Effector memory CD8-positive, alpha-beta T cell (primary cell): Measurements from ENCODE around the gene TBC1D22A.

Experiments
- ATAC-seq: fragments of 150-1000 bp; cut with Tn5 transposase; replicated peaks from 2 replicates; pipeline ENCODE4 v1.10.0; 2021; ENCODE audit warnings: mild to moderate bottlenecking, moderate library complexity
- DNase-seq, 3 experiments: peaks; one replicate each; pipeline ENCODE4 v3.0.0; 2021
- H3K27ac Mint-ChIP-seq, 2 donors: one replicate each; pipeline ENCODE4 v1.8.0; 2022; ENCODE audit warnings: mild to moderate bottlenecking in 2 of 2, mixed read lengths in 2 of 2, moderate library complexity in 2 of 2
- H3K27me3 Mint-ChIP-seq, 2 donors: one replicate each; pipeline ENCODE4 v1.8.0; 2022; ENCODE audit warnings: mixed read lengths in 2 of 2
- H3K36me3 Mint-ChIP-seq: one replicate; pipeline ENCODE4 v1.8.0; 2022; ENCODE audit warnings: mild to moderate bottlenecking, moderate library complexity, mixed read lengths; ENCODE audit not compliant: insufficient read depth
- H3K4me1 Mint-ChIP-seq, 2 donors: one replicate each; pipeline ENCODE4 v1.8.0; 2022; ENCODE audit warnings: low read depth in 2 of 2, mixed read lengths in 2 of 2
- H3K4me3 Mint-ChIP-seq, 2 donors: one replicate each; pipeline ENCODE4 v1.8.0; 2022; ENCODE audit warnings: mild to moderate bottlenecking in 2 of 2, mixed read lengths in 2 of 2, moderate library complexity in 2 of 2
- H3K9me3 Mint-ChIP-seq, 2 donors: one replicate each; pipeline ENCODE4 v1.8.0; 2022; ENCODE audit warnings: mixed read lengths in 2 of 2

Gene TBC1D22A

DNA sequence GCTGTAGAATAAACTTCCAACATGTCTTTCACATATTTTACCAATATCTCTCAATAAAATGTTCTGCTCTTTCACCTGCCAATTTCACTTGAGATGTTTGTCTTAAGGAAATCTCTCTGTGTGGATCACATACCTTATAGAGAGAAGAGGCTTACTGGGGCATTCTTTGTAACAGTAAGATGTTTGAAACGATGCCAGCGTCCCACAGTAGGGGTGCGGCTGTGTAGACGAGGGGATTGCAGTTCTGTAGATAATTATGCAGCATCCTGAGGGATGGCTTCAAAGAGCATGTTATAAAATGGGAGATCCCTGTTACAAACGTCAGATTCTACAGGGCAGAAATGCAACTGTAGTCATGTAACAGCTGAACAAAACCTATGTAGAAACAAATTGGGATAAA is 200.0 kb downstream of the TBC1D22A start:
- Mint-ChIP-seq H3K4me3 (no peak overlapping the region), H3K27me3 (no peaks in the 10 kb centered on the region), H3K4me1 (peaks cover 26 to 38% of the 10 kb centered on the region in 2 donors), H3K27ac (no peak overlapping the region), H3K36me3 (peaks cover 12% of the 10 kb centered on the region), H3K9me3 (no peaks in the 10 kb centered on the region)
- DNase-seq = no peak
- ATAC-seq = no peak

DNA sequence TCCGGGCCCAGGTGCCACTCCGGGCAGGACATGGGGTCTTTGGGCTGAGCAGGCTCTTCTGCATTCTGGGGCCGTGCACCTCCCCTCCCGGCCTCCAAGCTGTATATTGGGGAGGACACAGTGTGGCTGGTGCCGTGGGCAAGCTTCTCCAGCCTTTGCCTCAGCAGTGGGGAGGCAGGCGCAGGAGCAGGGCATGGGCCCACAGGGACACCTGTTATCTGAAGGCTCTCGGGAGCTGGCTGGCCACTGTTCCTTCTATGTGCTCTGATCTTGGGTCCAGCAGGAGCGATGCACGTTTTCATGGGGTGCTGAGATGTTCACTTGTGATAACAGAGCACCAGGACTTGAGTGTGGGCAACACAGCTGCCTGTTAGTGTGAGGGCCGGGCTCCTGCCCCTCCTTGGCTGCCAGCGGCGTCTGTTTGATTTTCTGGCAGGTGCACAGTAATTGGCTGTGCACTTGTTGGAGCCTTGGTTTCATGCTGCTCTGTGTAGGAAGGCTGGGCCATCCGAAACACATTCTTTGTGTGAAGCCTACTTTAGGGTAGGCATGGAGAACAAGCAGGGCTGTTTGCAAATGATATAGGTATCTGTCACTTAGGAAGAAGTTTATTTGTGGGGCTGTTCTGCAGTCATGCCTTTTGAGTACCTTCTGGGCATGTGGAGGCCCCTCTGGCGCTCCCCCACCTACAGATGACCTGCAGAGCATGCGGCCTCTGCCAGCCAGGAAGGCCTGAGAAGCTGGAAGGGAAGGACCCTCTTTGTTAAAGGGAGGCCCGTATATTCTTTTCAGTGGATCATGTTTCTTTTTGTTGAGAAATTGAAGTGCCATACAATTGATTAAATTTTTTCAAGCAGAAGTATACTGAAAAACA is 201.5 kb downstream of the TBC1D22A start:
- Mint-ChIP-seq H3K4me3 (no peak overlapping the region), H3K4me1 (peaks cover 35 to 41% of the 10 kb centered on the region in 2 donors), H3K36me3 (peaks cover 12% of the 10 kb centered on the region), H3K9me3 (no peaks in the 10 kb centered on the region), H3K27me3 (no peaks in the 10 kb centered on the region), H3K27ac (peak overlapping the region; percentile 49 to 62)
- ATAC-seq = no peak
- no peak for DNase-seq

DNA sequence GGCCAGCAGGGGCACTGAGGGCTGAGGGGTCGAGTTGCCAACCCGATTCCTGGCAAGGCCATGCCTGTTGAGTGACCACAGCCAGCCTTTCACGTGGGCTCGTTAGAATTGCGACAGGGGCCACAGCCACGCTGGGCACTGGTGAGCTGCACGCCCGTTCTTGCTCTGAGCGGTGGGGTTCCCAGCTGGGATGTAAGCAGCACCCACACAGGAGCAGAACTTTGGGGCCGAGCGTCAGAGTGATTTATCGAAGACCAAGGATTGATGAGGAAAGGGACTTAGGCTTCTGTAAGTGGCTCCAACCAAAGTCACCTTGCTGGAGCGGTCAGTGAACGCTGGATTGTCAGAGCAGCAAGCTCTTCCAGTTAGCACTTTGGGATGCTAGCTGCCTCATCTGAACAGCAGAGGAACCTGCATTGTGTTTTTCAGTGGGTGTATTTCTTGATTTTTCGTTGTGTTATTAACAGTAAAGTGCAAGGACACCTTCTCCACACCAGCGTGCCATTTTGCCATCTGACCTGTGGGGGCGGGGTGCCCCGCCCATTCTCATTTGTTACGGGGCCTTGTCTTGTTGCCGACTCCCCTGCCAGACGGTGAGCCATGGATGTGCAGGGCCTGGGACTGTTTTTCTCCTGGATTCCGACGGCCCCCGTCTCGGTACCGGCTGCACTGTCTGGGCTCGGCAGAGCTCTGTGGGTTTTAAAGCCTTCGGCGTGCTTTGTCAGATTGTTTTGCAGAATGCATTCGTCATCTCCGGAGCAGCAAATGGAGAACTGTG is 202.5 kb downstream of the TBC1D22A start:
- Mint-ChIP-seq H3K4me1 (peaks cover 39 to 48% of the 10 kb centered on the region in 2 donors), H3K36me3 (peaks cover 12% of the 10 kb centered on the region), H3K27me3 (no peaks in the 10 kb centered on the region), H3K4me3 (no peak overlapping the region), H3K9me3 (no peaks in the 10 kb centered on the region), H3K27ac (peak overlapping the region in 1 of 2 donors; percentile 49)
- DNase-seq = no peak
- no peak for ATAC-seq

DNA sequence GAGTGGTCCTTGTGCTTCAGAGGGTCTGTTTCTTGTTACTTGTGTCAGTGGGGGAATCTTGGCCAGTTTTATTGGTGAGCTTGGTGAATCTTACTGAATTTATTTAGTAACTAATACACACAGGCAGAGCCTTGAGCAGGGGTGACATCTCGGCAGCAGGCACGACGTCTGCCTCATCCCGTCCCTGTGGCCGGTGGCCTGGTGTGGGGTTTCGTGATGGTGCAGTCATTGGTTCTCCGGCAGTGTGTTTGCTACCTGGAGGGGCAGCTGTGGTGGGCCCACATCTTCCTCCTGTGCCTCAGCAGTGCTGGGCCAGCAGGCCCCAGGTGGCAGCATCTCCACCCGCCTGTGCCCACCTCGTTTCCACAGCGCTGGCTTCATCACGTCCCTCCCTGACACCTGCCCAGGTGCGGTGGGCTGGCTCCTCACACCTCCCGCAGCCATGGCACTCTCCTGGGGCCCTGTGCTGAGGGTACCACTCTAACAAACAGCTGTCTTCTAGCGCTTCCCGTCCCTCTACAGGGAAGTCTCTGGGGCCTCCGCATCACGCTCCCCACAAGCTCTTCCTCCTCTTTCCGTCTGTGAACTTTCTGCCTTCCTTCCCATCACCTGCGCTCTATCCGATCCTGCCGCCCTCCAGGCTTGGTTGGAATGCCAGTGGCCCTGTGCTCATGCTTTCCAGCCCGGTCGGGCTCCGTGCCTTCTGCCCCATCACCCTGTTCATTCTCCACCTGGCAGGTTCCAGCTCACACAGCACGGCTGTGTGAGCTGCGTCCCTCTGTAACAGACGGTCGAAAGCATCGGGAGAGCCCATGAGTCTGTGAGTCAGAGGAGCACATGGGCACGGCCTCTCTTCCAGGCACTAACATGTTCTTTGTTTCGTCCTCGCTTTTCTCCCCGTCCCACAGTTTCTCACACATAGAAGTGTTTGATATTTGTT is 203.4 kb downstream of the TBC1D22A start:
- no peaks in the 10 kb centered on the region for H3K27me3 Mint-ChIP-seq
- H3K9me3 Mint-ChIP-seq = no peaks in the 10 kb centered on the region
- peaks cover 12% of the 10 kb centered on the region for H3K36me3 Mint-ChIP-seq
- H3K4me3 Mint-ChIP-seq = no peak overlapping the region
- no peak for ATAC-seq
- H3K27ac Mint-ChIP-seq = peak overlapping the region in 1 of 2 donors; percentile 68
- no peak for DNase-seq
- H3K4me1 Mint-ChIP-seq = peaks cover 44 to 54% of the 10 kb centered on the region in 2 donors

- peaks cover 43 to 54% of the 10 kb centered on the region in 2 donors for H3K4me1 Mint-ChIP-seq
- peak overlapping the region in 1 of 2 donors; percentile 68 for H3K27ac Mint-ChIP-seq
- H3K4me3 Mint-ChIP-seq = no peak overlapping the region
- no peaks in the 10 kb centered on the region for H3K9me3 Mint-ChIP-seq
- ATAC-seq (no peak), DNase-seq (no peak)
- no peaks in the 10 kb centered on the region for H3K27me3 Mint-ChIP-seq
- peaks cover 11% of the 10 kb centered on the region for H3K36me3 Mint-ChIP-seq
These were observed 204.0 kb downstream of the TBC1D22A start for GRCh38 chr22:46966495-46966845.

DNA sequence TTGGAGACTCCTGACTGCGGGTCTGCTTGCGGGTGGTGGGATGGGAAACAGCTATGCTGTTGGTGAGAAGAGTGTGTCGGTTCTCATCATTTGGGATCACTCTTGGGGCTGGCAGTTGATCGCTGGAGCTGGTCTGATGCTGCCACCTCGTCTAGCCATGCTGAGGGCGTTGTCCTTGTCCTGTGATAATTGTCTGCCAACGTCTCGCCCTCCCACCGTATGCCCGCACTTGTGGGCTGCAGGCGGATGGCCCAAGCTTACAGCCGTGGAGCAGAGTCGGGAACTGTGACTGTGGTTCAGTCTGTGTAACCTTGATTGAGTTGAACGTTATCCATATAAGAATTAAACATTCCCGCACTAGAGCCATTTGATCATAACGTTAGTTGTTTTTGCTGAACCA is 204.4 kb downstream of the TBC1D22A start:
- peaks cover 39 to 53% of the 10 kb centered on the region in 2 donors for H3K4me1 Mint-ChIP-seq
- ATAC-seq (no peak), DNase-seq (no peak)
- H3K36me3 Mint-ChIP-seq = peaks cover 9% of the 10 kb centered on the region
- no peak overlapping the region for H3K4me3 Mint-ChIP-seq
- H3K9me3 Mint-ChIP-seq = no peaks in the 10 kb centered on the region
- no peaks in the 10 kb centered on the region for H3K27me3 Mint-ChIP-seq
- H3K27ac Mint-ChIP-seq = no peak overlapping the region

DNA sequence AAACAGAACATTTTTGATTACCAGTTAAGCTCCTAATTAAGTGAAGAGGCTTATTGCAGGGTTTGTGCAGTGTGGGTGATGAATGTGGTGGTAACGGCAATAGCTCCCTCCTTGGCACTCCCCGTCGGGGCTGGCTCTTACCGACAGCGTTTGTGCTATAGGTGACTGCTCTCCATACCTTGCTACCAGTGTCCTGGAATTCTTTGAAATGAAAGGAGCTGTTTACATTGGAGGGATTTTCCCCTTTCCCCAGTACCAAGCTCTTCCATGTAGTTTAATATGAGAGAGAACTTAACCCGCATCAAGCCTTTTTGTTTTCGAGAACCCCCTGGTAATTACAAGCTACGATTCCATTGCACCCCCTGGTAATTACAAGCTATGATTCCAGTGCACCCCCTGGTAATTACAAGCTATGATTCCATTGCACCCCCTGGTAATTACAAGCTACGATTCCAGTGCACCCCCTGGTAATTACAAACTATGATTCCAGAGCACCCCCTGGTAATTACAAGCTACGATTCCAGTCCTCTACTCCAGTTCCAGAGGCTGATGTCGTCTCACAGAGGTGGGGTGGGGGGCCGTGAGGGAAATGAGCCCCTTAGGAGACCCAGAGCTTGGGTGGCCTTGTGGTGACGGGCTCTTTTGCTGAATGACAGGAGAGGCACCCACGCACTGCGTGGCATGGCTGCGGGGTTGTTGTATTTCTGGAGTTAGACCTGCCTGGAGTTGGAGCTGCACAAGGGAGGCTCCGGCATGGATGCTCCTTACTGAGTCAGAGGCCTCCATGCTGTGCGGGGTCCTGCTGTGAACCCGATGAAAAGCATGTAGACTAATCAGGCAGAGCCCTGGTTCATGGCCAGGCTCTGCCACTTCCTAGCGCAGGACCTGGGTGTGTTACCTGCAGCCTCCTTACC is 205.3 kb downstream of the TBC1D22A start:
- Mint-ChIP-seq H3K4me1 (peaks cover 42 to 45% of the 10 kb centered on the region in 2 donors), H3K36me3 (peaks cover 9% of the 10 kb centered on the region), H3K27ac (no peak overlapping the region), H3K9me3 (no peaks in the 10 kb centered on the region), H3K4me3 (no peak overlapping the region), H3K27me3 (no peaks in the 10 kb centered on the region)
- ATAC-seq = no peak
- DNase-seq = no peak

DNA sequence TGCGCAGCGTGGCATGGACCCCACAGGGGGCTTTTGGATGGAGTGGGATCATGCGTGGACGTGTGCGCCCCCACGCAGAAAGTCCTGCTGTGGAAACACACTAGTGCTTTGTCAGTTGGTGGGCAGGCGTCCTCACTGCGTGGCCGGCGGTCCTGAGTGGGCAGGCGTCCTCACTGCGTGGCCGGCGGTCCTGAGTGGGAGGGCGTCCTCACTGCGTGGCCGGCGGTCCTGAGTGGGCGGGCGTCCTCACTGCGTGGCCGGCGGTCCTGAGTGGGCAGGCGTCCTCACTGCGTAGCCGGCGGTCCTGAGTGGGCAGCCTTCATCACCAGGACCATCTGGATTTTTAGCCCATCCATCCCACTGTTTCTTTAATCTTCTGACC is 205.9 kb downstream of the TBC1D22A start:
- Mint-ChIP-seq H3K4me1 (peaks cover 42 to 43% of the 10 kb centered on the region in 2 donors), H3K27ac (peak overlapping the region in 1 of 2 donors; percentile 68), H3K9me3 (no peaks in the 10 kb centered on the region), H3K36me3 (peaks cover 9% of the 10 kb centered on the region), H3K27me3 (no peaks in the 10 kb centered on the region), H3K4me3 (no peak overlapping the region)
- DNase-seq (no peak), ATAC-seq (no peak)

DNA sequence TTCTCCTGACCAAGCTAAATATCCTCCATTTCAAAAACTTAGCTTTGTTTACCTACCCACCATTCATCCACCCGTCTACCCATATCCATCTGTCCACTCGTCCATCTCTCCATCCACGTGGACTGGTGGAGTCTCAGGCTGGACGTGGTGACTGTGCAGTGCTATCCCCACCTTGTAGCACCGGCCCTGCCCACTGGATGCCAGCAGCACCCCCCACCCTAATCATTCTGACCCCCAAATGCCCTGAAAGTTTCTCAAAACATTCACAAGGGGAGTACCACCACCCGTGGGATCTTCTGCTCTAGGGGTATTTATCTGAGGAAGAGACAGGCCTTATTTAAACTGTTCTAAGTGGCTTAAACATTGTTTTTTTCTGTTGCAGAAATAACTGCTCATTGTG is 206.4 kb downstream of the TBC1D22A start:
- Mint-ChIP-seq H3K4me1 (peaks cover 37 to 40% of the 10 kb centered on the region in 2 donors), H3K36me3 (peaks cover 13% of the 10 kb centered on the region), H3K9me3 (no peaks in the 10 kb centered on the region), H3K27me3 (no peaks in the 10 kb centered on the region), H3K27ac (peak overlapping the region; percentile 39 to 68), H3K4me3 (no peak overlapping the region)
- no peak for DNase-seq
- ATAC-seq = no peak

DNA sequence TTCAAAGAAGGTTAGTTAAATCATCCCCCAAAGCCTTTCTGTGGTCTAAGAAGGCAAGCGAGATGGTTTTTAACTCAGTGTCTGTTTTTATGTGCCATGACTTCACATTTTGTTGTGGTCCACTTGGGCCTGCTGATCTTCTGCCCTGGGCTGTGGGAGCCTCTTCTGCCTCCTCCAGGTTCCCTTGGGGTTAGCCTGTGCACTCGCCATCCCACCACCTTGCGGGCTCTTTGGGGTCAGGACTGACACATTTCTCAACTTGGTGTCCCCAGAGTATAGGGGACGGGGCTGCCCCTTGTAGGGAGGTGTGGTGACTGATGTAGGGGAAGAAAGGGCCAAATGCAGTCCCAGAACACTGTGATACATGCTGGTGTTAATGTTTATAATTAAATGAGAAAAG is 207.0 kb downstream of the TBC1D22A start:
- H3K4me1 Mint-ChIP-seq = peaks cover 34 to 37% of the 10 kb centered on the region in 2 donors
- ATAC-seq = no peak

GRCh38 chr22:46969961-46970360 is 207.5 kb downstream of the TBC1D22A start:
- no peaks in the 10 kb centered on the region for H3K9me3 Mint-ChIP-seq
- no peaks in the 10 kb centered on the region for H3K27me3 Mint-ChIP-seq
- peaks cover 18% of the 10 kb centered on the region for H3K36me3 Mint-ChIP-seq
- ATAC-seq (no peak), DNase-seq (no peak)
- H3K4me3 Mint-ChIP-seq = no peak overlapping the region
- peak overlapping the region; percentile 39 to 68 for H3K27ac Mint-ChIP-seq
- peaks cover 31 to 37% of the 10 kb centered on the region in 2 donors for H3K4me1 Mint-ChIP-seq

More for the DNA sequence above, 207.0 kb downstream of the TBC1D22A start:
- DNase-seq = no peak
- peak overlapping the region; percentile 39 to 68 for H3K27ac Mint-ChIP-seq
- H3K9me3 Mint-ChIP-seq = no peaks in the 10 kb centered on the region
- H3K4me3 Mint-ChIP-seq = no peak overlapping the region
- no peaks in the 10 kb centered on the region for H3K27me3 Mint-ChIP-seq
- peaks cover 17% of the 10 kb centered on the region for H3K36me3 Mint-ChIP-seq

DNA sequence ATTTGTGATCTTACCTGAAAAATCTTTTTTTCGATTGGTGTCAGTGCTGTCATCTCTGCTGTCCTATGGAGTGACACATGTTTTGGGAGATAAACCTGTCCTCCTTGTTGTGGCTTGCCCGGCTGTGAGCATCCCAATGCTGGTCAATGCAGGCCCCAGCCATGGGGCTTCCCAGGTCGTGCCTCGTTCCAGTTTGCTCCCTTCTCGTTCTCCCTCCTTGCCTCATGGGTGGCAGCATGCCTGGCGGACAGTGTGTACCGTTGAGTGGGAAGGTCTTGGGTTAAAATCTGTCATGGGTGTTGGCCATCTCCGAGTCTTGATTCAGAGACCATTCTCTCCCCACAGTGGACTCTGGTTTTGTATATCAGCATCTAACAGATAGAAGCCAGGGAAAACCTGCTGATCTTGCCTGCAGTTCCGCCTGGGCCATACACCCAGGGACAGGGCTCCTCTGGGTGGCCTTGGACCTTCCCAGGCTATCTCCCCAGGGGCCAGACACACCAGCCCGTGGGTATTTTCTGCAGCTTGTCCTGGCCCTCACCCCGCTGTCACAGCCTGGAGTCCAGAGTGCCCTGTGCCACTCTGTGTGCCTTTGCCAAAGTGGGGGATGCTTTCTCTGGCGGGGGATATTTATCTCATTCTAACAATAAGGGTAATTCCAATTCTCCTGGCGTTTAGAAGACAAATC is 208.1 kb downstream of the TBC1D22A start:
- DNase-seq (no peak), ATAC-seq (no peak)
- H3K27ac Mint-ChIP-seq = peak overlapping the region; percentile 39 to 68
- H3K9me3 Mint-ChIP-seq = no peaks in the 10 kb centered on the region
- H3K36me3 Mint-ChIP-seq = peaks cover 22% of the 10 kb centered on the region
- no peak overlapping the region for H3K4me3 Mint-ChIP-seq
- H3K4me1 Mint-ChIP-seq = peaks cover 27 to 35% of the 10 kb centered on the region in 2 donors
- H3K27me3 Mint-ChIP-seq = no peaks in the 10 kb centered on the region
